DMS153 treated with DMSO at 0.1 percent for 48 hours (cell line): ENCODE results near the gene RBM20.
"Not testable (repeated sequence)": the region's sequence is repeated elsewhere in the genome, so short reads cannot be mapped to it uniquely, and the experiment has no call there.

Experiments
- DNase-seq: peaks from one replicate; lab custom pipeline; 2025; ENCODE audit not compliant: unreplicated experiment; lab: John Stamatoyannopoulos, UW

The RBM20 gene

GRCh38 chr10:110700947-110701616, 56.9 kb downstream of the RBM20 start:
- DNase-seq: no peak

- no peak for DNase-seq
Observed at GRCh38 chr10:110701617-110701971, 57.5 kb downstream of the RBM20 start.

- no peak for DNase-seq
Observed at GRCh38 chr10:110704070-110704469, 59.9 kb downstream of the RBM20 start.

GRCh38 chr10:110704906-110705476, 60.9 kb downstream of the RBM20 start:
- no peak for DNase-seq

- not testable (repeated sequence) for DNase-seq
Observed at GRCh38 chr10:110705596-110705995, 61.5 kb downstream of the RBM20 start.

- no peak for DNase-seq
Observed at GRCh38 chr10:110706690-110707098, 62.6 kb downstream of the RBM20 start.

- DNase-seq: no peak
Observed at GRCh38 chr10:110708776-110709443, 64.8 kb downstream of the RBM20 start.

GRCh38 chr10:110709444-110709828, 65.3 kb downstream of the RBM20 start:
- DNase-seq: no peak

GRCh38 chr10:110709964-110710587, 65.9 kb downstream of the RBM20 start:
- no peak for DNase-seq

- no peak for DNase-seq
Observed at GRCh38 chr10:110710621-110711020, 66.5 kb downstream of the RBM20 start.

- no peak for DNase-seq
Observed at GRCh38 chr10:110711382-110711781, 67.2 kb downstream of the RBM20 start.

GRCh38 chr10:110714356-110714755, 70.2 kb downstream of the RBM20 start:
- no peak for DNase-seq

- no peak for DNase-seq
Observed at GRCh38 chr10:110717781-110718589, 73.8 kb downstream of the RBM20 start.

- DNase-seq: no peak
Observed at GRCh38 chr10:110721406-110722038, 77.4 kb downstream of the RBM20 start.

GRCh38 chr10:110723224-110723891, 79.2 kb downstream of the RBM20 start:
- no peak for DNase-seq

- DNase-seq: no peak
Observed at GRCh38 chr10:110724116-110724921, 80.2 kb downstream of the RBM20 start.

GRCh38 chr10:110724937-110725336, 80.8 kb downstream of the RBM20 start:
- no peak for DNase-seq

GRCh38 chr10:110725801-110726630, 81.9 kb downstream of the RBM20 start:
- DNase-seq: no peak
